ENCODE measurements around the gene HDGF. TPM values are rescaled to one million over a fixed set of nuclear protein-coding genes. Genes with fewer than 3 reads are reported as not detected.
"Not testable (repeated sequence)": the region's sequence is repeated elsewhere in the genome, so short reads cannot be mapped to it uniquely, and the experiment has no call there.

HDGF gene
- total RNA-seq, 4 donors from 2014 or later: 180 to 278 (median 236) TPM

GRCh38 chr1:156767101-156767878 lies 15.8 kb upstream of the HDGF start, which contains the start of gene PRCC:
TSS of gene PRCC (plus strand) at chr1:156767535. CDS start at chr1:156767772, 237 bp downstream.
- peaks cover 17 to 59% (median 37%) of the 10 kb centered on the region in 3 donors for H3K4me1 ChIP-seq
- intact Hi-C loops (cut with DNase I): no loop called here
- 0 to 1% methylated on average over 17 to 39 of the region's 50 CpGs for WGBS, 2 donors

GRCh38 chr1:156766298-156767100 lies 15.0 kb upstream of the HDGF start:
- TF ChIP-seq CTCF (IDR thresholded peaks at IDR 0.05) (peak in 1 of 6 experiments; percentile 16), POLR2A (IDR thresholded peaks at IDR 0.05) (peak in 1 of 4 donors; percentile 9)
- intact Hi-C loops (cut with DNase I): no loop called here
- Histone ChIP-seq H3K4me3 (peak overlapping the region; percentile 43 to 93 (median 81)), H3K4me1 (peaks cover 17 to 51% (median 36%) of the 10 kb centered on the region in 3 donors), H3K36me3 (peaks cover 0 to 16% (median 0%) of the 10 kb centered on the region in 3 donors), H3K27ac (peak overlapping the region; percentile 71 to 98 (median 87)), H3K9me3 (no peaks in the 10 kb centered on the region), H3K27me3 (no peaks in the 10 kb centered on the region)
- WGBS, 2 donors: 2 to 4% methylated on average over 13 of the region's 14 CpGs
- DNase-seq: no peak

More at GRCh38 chr1:156767101-156767878, 15.8 kb upstream of the HDGF start, which contains the start of gene PRCC:
- Histone ChIP-seq H3K27ac (peak within 1 kb of the TSS; percentile 90 to 98 (median 96)), H3K27me3 (no peaks in the 10 kb centered on the region), H3K4me3 (peak within 1 kb of the TSS; percentile 77 to 93 (median 88)), H3K36me3 (peaks cover 0 to 24% (median 0%) of the 10 kb centered on the region in 3 donors), H3K9me3 (no peaks in the 10 kb centered on the region)
- DNase-seq: peak; percentile 95
- TF ChIP-seq CTCF (IDR thresholded peaks at IDR 0.05) (no peak), POLR2A (IDR thresholded peaks at IDR 0.05) (peak in 3 of 4 donors; percentile 4 to 56 (median 39))

- Histone ChIP-seq H3K27ac (peak overlapping the region in 2 of 4 donors; percentile 84 to 98), H3K9me3 (no peaks in the 10 kb centered on the region), H3K4me3 (peak overlapping the region in 1 of 4 donors; percentile 77), H3K27me3 (no peaks in the 10 kb centered on the region), H3K36me3 (peaks cover 0 to 8% (median 0%) of the 10 kb centered on the region in 3 donors), H3K4me1 (peaks cover 17 to 43% (median 30%) of the 10 kb centered on the region in 3 donors)
- WGBS, 2 donors: 73 to 88% methylated on average over 2 to 5 of the region's 5 CpGs
- intact Hi-C loops (cut with DNase I): no loop called here
- TF ChIP-seq CTCF (IDR thresholded peaks at IDR 0.05) (no peak), POLR2A (IDR thresholded peaks at IDR 0.05) (no peak)
- no peak for DNase-seq
Observed at GRCh38 chr1:156765666-156766065, 14.2 kb upstream of the HDGF start.

GRCh38 chr1:156765136-156765535 lies 13.7 kb upstream of the HDGF start:
- intact Hi-C loops (cut with DNase I); H3K27ac ChIP-seq; H3K4me3 ChIP-seq; H3K27me3 ChIP-seq; H3K9me3 ChIP-seq; H3K36me3 ChIP-seq; DNase-seq: not testable (repeated sequence)
- WGBS, 2 donors: 92 to 96% methylated on average over 14 to 15 of the region's 15 CpGs
- H3K4me1 ChIP-seq: peaks cover 13 to 38% (median 26%) of the 10 kb centered on the region in 3 donors

GRCh38 chr1:156760796-156761104 lies 9.3 kb upstream of the HDGF start:
- TF ChIP-seq POLR2A (IDR thresholded peaks at IDR 0.05) (no peak), CTCF (IDR thresholded peaks at IDR 0.05) (no peak)
- intact Hi-C loops (cut with DNase I): no loop called here
- 77 to 83% methylated on average over 2 to 4 of the region's 4 CpGs for WGBS, 2 donors
- no peaks in the 10 kb centered on the region for H3K9me3 ChIP-seq
- no peak overlapping the region for H3K4me3 ChIP-seq
- H3K27ac ChIP-seq: no peak overlapping the region
- no peaks in the 10 kb centered on the region for H3K27me3 ChIP-seq
- peaks cover 0 to 3% (median 1%) of the 10 kb centered on the region in 3 donors for H3K4me1 ChIP-seq
- no peaks in the 10 kb centered on the region for H3K36me3 ChIP-seq
- no peak for DNase-seq
